H9 (cell line): Measurements from ENCODE around the gene ATF7IP2. TPM values are rescaled to one million over a fixed set of nuclear protein-coding genes. Genes with fewer than 3 reads are reported as not detected.

Experiments
- DNase-seq: peaks from one replicate; pipeline ENCODE4 v3.0.0-alpha.2; 2017
- H2AFZ ChIP-seq: one replicate; pipeline ENCODE4 v1.6.1; 2013; ENCODE audit warnings: mild to moderate bottlenecking, low read length, control low read depth, moderate library complexity
- H2AK5ac ChIP-seq: 2 replicates; pipeline ENCODE4 v1.6.1; 2013; ENCODE audit warnings: low read length, control low read depth, mixed read lengths; ENCODE audit not compliant: insufficient read length
- H2BK120ac ChIP-seq: one replicate; pipeline ENCODE4 v1.6.1; 2013; ENCODE audit warnings: low read depth, mild to moderate bottlenecking, low read length, control low read depth, inconsistent platforms; ENCODE audit not compliant: poor library complexity, severe bottlenecking
- H2BK12ac ChIP-seq: 2 replicates; pipeline ENCODE4 v1.6.1; 2013; ENCODE audit warnings: low read length, control low read depth, mixed read lengths, low read depth; ENCODE audit not compliant: insufficient read length
- H2BK15ac ChIP-seq: 2 replicates; pipeline ENCODE4 v1.6.1; 2013; ENCODE audit warnings: low read depth, low read length, control low read depth
- H2BK20ac ChIP-seq: one replicate; pipeline ENCODE4 v1.6.1; 2013; ENCODE audit warnings: low read depth, mild to moderate bottlenecking, low read length, control low read depth, inconsistent platforms; ENCODE audit not compliant: poor library complexity, severe bottlenecking
- H2BK5ac ChIP-seq: 2 replicates; pipeline ENCODE4 v1.6.1; 2013; ENCODE audit warnings: low read length, control low read depth, mixed read lengths; ENCODE audit not compliant: insufficient read length
- H3K14ac ChIP-seq: 2 replicates; pipeline ENCODE4 v1.6.1; 2013; ENCODE audit warnings: low read length, control low read depth; ENCODE audit not compliant: insufficient read depth
- H3K18ac ChIP-seq: 2 replicates; pipeline ENCODE4 v1.6.1; 2013; ENCODE audit warnings: low read depth, mild to moderate bottlenecking, mixed read lengths, low read length, control low read depth; ENCODE audit not compliant: insufficient read length
- H3K23ac ChIP-seq: 2 replicates; pipeline ENCODE4 v1.6.1; 2013; ENCODE audit warnings: low read length, control low read depth, mixed read lengths, low read depth; ENCODE audit not compliant: insufficient read length
- H3K23me2 ChIP-seq: 2 replicates; pipeline ENCODE4 v1.6.1; 2013; ENCODE audit warnings: low read depth, mild to moderate bottlenecking, mixed read lengths, low read length, control low read depth; ENCODE audit not compliant: insufficient read length, poor library complexity, severe bottlenecking
- H3K27ac ChIP-seq: 2 replicates; pipeline ENCODE4 v1.5.1; 2013; ENCODE audit warnings: low read length, control low read depth, mixed read lengths, low read depth; ENCODE audit not compliant: insufficient read length
- H3K27me3 ChIP-seq: 2 replicates; pipeline ENCODE4 v1.6.1; 2013; ENCODE audit warnings: low read length, control low read depth, inconsistent platforms; ENCODE audit not compliant: insufficient read depth
- H3K4ac ChIP-seq: 2 replicates; pipeline ENCODE4 v1.6.1; 2013; ENCODE audit warnings: low read depth, mild to moderate bottlenecking, control low read depth, inconsistent platforms, low read length, moderate library complexity
- H3K4me1 ChIP-seq: 2 replicates; pipeline ENCODE4 v1.6.1; 2013; ENCODE audit warnings: low read length, control low read depth, inconsistent platforms; ENCODE audit not compliant: insufficient read depth
- H3K4me2 ChIP-seq: 2 replicates; pipeline ENCODE4 v1.6.1; 2013; ENCODE audit warnings: low read length, control low read depth, mixed read lengths; ENCODE audit not compliant: insufficient read length, insufficient read depth
- H3K56ac ChIP-seq: 2 replicates; pipeline ENCODE4 v1.6.1; 2013; ENCODE audit warnings: low read depth, mild to moderate bottlenecking, mixed read lengths, low read length, control low read depth; ENCODE audit not compliant: insufficient read length
- H3K79me1 ChIP-seq: 2 replicates; pipeline ENCODE4 v1.6.1; 2013; ENCODE audit warnings: low read depth, mild to moderate bottlenecking, moderate library complexity, low read length, control low read depth, inconsistent platforms; ENCODE audit not compliant: insufficient read depth, poor library complexity, severe bottlenecking
- H3K79me2 ChIP-seq: 2 replicates; pipeline ENCODE4 v1.6.1; 2013; ENCODE audit warnings: low read length, control low read depth, inconsistent platforms; ENCODE audit not compliant: insufficient read depth
- H3K9ac ChIP-seq: 2 replicates; pipeline ENCODE4 v1.6.1; 2013; ENCODE audit warnings: low read length, control low read depth, mixed read lengths; ENCODE audit not compliant: insufficient read length; ENCODE audit errors: extremely low read depth
- H3K9me3 ChIP-seq: one replicate; pipeline ENCODE4 v1.6.1; 2013; ENCODE audit warnings: low read depth, low read length, inconsistent platforms; ENCODE audit not compliant: control insufficient read depth
- H3T11ph ChIP-seq: one replicate; pipeline ENCODE4 v1.6.1; 2013; ENCODE audit warnings: mild to moderate bottlenecking, low read length, control low read depth, inconsistent platforms
- H4K20me1 ChIP-seq: one replicate; pipeline ENCODE4 v1.6.1; 2013; ENCODE audit not compliant: control insufficient read depth, insufficient read length, insufficient read depth
- H4K5ac ChIP-seq: 2 replicates; pipeline ENCODE4 v1.6.1; 2013; ENCODE audit warnings: low read depth, mild to moderate bottlenecking, mixed read lengths, low read length, control low read depth; ENCODE audit not compliant: insufficient read length
- H4K8ac ChIP-seq: replicated peaks from 2 replicates; pipeline ENCODE4 v1.6.1; 2013; ENCODE audit warnings: low read length, control low read depth, mixed read lengths, low read depth; ENCODE audit not compliant: insufficient read length
- H4K91ac ChIP-seq: 2 replicates; pipeline ENCODE4 v1.6.1; 2013; ENCODE audit warnings: low read depth, mild to moderate bottlenecking, moderate library complexity, mixed read lengths, low read length, control low read depth; ENCODE audit not compliant: insufficient read length
- H3K27ac Mint-ChIP-seq, 3 experiments: 2 replicates in 2 of 3; 3 replicates in 1 of 3; pipeline ENCODE4 v1.8.0; 2020 to 2021; ENCODE audit warnings: mixed read lengths in 3 of 3, mild to moderate bottlenecking in 1 of 3, moderate library complexity in 1 of 3
- H3K27me3 Mint-ChIP-seq: 2 replicates; pipeline ENCODE4 v1.8.0; 2021; ENCODE audit warnings: low read depth, mild to moderate bottlenecking, moderate library complexity, mixed read lengths
- H3K36me3 Mint-ChIP-seq, 3 experiments: 2 replicates in 2 of 3; 3 replicates in 1 of 3; pipeline ENCODE4 v1.8.0; 2020 to 2021; ENCODE audit warnings: low read depth in 3 of 3, mixed read lengths in 3 of 3; ENCODE audit not compliant: insufficient read depth in 1 of 3
- H3K4me1 Mint-ChIP-seq, 2 experiments: 2 replicates each; pipeline ENCODE4 v1.8.0; 2020; ENCODE audit warnings: mixed read lengths in 2 of 2
- H3K4me3 Mint-ChIP-seq, 2 experiments: 2 replicates in 1 of 2; 3 replicates in 1 of 2; pipeline ENCODE4 v1.8.0; 2020 to 2021; ENCODE audit warnings: mild to moderate bottlenecking in 2 of 2, mixed read lengths in 2 of 2, moderate library complexity in 1 of 2
- H3K9me3 Mint-ChIP-seq, 2 experiments: 2 replicates in 1 of 2; 3 replicates in 1 of 2; pipeline ENCODE4 v1.8.0; 2020; ENCODE audit warnings: mild to moderate bottlenecking in 2 of 2, mixed read lengths in 2 of 2, moderate library complexity in 1 of 2
- total RNA-seq: library from RNA; stranded (reverse); gene quantifications from 2 replicates; pipeline ENCODE4 v1.2.1, GENCODE V29; 2021
- TF ChIP-seq, protein P1 (sequence below): fragments of 200-600 bp; sonication (generic); conservative IDR thresholded peaks from 3 replicates; pipeline ENCODE4 v1.8.0; 2021; ENCODE audit warnings: antibody characterized with exemption, mild to moderate bottlenecking

The ATF7IP2 gene
- total RNA-seq, 1 experiment from 2014 or later = 21.5 TPM

DNA sequence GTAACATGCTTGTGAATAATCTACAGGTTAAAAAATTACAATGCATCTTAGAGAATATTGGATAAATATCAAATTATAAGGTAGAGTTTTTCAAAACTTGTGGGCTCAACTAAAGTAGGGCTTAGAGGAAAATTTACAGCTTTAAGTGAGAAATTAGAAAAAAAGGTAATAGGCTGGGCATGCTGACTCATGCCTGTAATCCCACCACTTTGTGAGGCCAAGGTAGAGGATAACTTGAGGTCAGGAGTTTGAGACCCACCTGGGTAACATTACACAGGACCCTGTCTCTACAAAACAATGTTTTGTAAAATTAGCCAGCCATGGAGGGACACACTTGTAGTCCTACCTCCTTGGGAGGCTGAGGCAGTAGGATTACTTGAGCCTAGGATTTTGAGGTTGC, 4.5 kb downstream of the ATF7IP2 start:
- H2AK5ac ChIP-seq = no peak overlapping the region
- peaks cover 7% of the 10 kb centered on the region for H3K79me1 ChIP-seq
- no peak overlapping the region for H2BK12ac ChIP-seq
- H4K20me1 ChIP-seq = no peaks in the 10 kb centered on the region
- no peak overlapping the region for H2BK120ac ChIP-seq
- H3K36me3 Mint-ChIP-seq = peaks cover 9 to 19% (median 19%) of the 10 kb centered on the region in 3 experiments
- H3K79me2 ChIP-seq = peaks cover 11% of the 10 kb centered on the region; the same call in 1 of the 2 replicates
- no peak overlapping the region for H3K14ac ChIP-seq
- H3K4me1 Mint-ChIP-seq = peaks cover 8 to 9% of the 10 kb centered on the region in 2 experiments
- no peak overlapping the region for H4K8ac ChIP-seq
- H2AFZ ChIP-seq = no peak overlapping the region
- H3K4me2 ChIP-seq = no peak overlapping the region
- H3K27ac Mint-ChIP-seq = no peak overlapping the region
- H3K23me2 ChIP-seq = peaks cover 7% of the 10 kb centered on the region
- H3K9me3 Mint-ChIP-seq = peaks cover 0 to 4% of the 10 kb centered on the region in 2 experiments; a peak in 2 of 5 replicates
- no peak overlapping the region for H3K18ac ChIP-seq
- no peak overlapping the region for H3K4ac ChIP-seq
- H3K4me3 Mint-ChIP-seq = no peak overlapping the region
- peaks cover 2% of the 10 kb centered on the region; the same call in 1 of the 2 replicates for H3K4me1 ChIP-seq
- no peak overlapping the region for H4K5ac ChIP-seq
- H3T11ph ChIP-seq = no peak overlapping the region
- DNase-seq = no peak
- H3K27me3 Mint-ChIP-seq = no peaks in the 10 kb centered on the region
- TF ChIP-seq, protein P1, sequence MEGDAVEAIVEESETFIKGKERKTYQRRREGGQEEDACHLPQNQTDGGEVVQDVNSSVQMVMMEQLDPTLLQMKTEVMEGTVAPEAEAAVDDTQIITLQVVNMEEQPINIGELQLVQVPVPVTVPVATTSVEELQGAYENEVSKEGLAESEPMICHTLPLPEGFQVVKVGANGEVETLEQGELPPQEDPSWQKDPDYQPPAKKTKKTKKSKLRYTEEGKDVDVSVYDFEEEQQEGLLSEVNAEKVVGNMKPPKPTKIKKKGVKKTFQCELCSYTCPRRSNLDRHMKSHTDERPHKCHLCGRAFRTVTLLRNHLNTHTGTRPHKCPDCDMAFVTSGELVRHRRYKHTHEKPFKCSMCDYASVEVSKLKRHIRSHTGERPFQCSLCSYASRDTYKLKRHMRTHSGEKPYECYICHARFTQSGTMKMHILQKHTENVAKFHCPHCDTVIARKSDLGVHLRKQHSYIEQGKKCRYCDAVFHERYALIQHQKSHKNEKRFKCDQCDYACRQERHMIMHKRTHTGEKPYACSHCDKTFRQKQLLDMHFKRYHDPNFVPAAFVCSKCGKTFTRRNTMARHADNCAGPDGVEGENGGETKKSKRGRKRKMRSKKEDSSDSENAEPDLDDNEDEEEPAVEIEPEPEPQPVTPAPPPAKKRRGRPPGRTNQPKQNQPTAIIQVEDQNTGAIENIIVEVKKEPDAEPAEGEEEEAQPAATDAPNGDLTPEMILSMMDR = no peak
- H2BK5ac ChIP-seq = no peak overlapping the region
- H3K9ac ChIP-seq = no peak overlapping the region
- no peak overlapping the region for H3K56ac ChIP-seq
- no peaks in the 10 kb centered on the region for H3K27me3 ChIP-seq
- no peak overlapping the region for H3K27ac ChIP-seq
- no peak overlapping the region for H3K23ac ChIP-seq
- H2BK15ac ChIP-seq = no peak overlapping the region
- no peaks in the 10 kb centered on the region for H3K9me3 ChIP-seq
- H2BK20ac ChIP-seq = no peak overlapping the region
- no peak overlapping the region for H4K91ac ChIP-seq
